Liver (tissue), 9 donors: ENCODE data around the gene SMG6. TPM values are rescaled to one million over a fixed set of nuclear protein-coding genes. Genes with fewer than 3 reads are reported as not detected.

ENCODE experiments used
- DNase-seq: peaks from one replicate; pipeline ENCODE4 v3.0.0-alpha.2; 2017; ENCODE audit warnings: low spot score
- H3K27ac ChIP-seq, 2 donors: one replicate each; pipeline ENCODE4 v1.7.0; 2013; ENCODE audit warnings: inconsistent platforms in 2 of 2, low read length in 2 of 2, control low read depth in 1 of 2, low read depth in 1 of 2, mild to moderate bottlenecking in 1 of 2
- H3K27me3 ChIP-seq, 4 donors: one replicate each; pipeline versions ENCODE4 v1.6.1 to v1.7.0; 2013; ENCODE audit warnings: low read length in 3 of 4, inconsistent platforms in 1 of 4, mild to moderate bottlenecking in 1 of 4, moderate library complexity in 1 of 4; ENCODE audit not compliant: control insufficient read depth in 4 of 4, insufficient read depth in 4 of 4
- H3K36me3 ChIP-seq, 4 donors: one replicate each; pipeline versions ENCODE4 v1.6.1 to v1.7.0; 2013; ENCODE audit warnings: low read length in 3 of 4, mild to moderate bottlenecking in 3 of 4, low read depth in 1 of 4, moderate library complexity in 1 of 4; ENCODE audit not compliant: control insufficient read depth in 4 of 4, insufficient read depth in 3 of 4
- H3K4me1 ChIP-seq, 4 donors: one replicate each; pipeline versions ENCODE4 v1.6.1 to v1.7.0; 2013; ENCODE audit warnings: low read length in 3 of 4, mild to moderate bottlenecking in 3 of 4, moderate library complexity in 1 of 4; ENCODE audit not compliant: control insufficient read depth in 4 of 4, insufficient read depth in 4 of 4
- H3K4me3 ChIP-seq, 3 donors: one replicate each; pipeline versions ENCODE4 v1.6.1 to v1.7.0; 2013; ENCODE audit warnings: low read length in 3 of 3, control low read depth in 1 of 3, low read depth in 1 of 3, mild to moderate bottlenecking in 1 of 3
- H3K9ac ChIP-seq, 2 donors: one replicate each; pipeline ENCODE4 v1.7.0; 2013; ENCODE audit warnings: low read length in 2 of 2, mild to moderate bottlenecking in 2 of 2, moderate library complexity in 2 of 2, control low read depth in 1 of 2, low read depth in 1 of 2
- H3K9me3 ChIP-seq, 4 donors: one replicate each; pipeline versions ENCODE4 v1.6.1 to v1.7.0; 2013; ENCODE audit warnings: low read length in 3 of 4; ENCODE audit not compliant: control insufficient read depth in 4 of 4
- EGR1 ChIP-seq, 2 donors: IDR thresholded peaks; 2 replicates each; pipeline ENCODE4 v1.6.1; 2016 to 2018; ENCODE audit warnings: antibody characterized with exemption in 2 of 2, low read depth in 2 of 2
- FOXA1 ChIP-seq: IDR thresholded peaks from 2 replicates; pipeline ENCODE4 v1.6.1; 2016; ENCODE audit warnings: antibody characterized with exemption
- FOXA2 ChIP-seq: IDR thresholded peaks from 2 replicates; pipeline ENCODE4 v1.6.1; 2016; ENCODE audit warnings: antibody characterized with exemption
- GABPA ChIP-seq, 2 donors: IDR thresholded peaks in 1 of 2; conservative IDR thresholded peaks in 1 of 2; 2 replicates each; pipeline ENCODE4 v1.6.1; 2016; ENCODE audit warnings: antibody characterized with exemption in 2 of 2, mild to moderate bottlenecking in 1 of 2, moderate library complexity in 1 of 2
- HNF4A ChIP-seq, 2 donors: conservative IDR thresholded peaks; 2 replicates each; pipeline ENCODE4 v1.6.1; 2016; ENCODE audit warnings: antibody characterized with exemption in 2 of 2, mild to moderate bottlenecking in 2 of 2
- HNF4G ChIP-seq: IDR thresholded peaks from 2 replicates; pipeline ENCODE4 v1.6.1; 2016; ENCODE audit warnings: antibody characterized with exemption
- JUND ChIP-seq, 2 donors: IDR thresholded peaks; 2 replicates each; pipeline ENCODE4 v1.6.1; 2016; ENCODE audit warnings: antibody characterized with exemption in 2 of 2
- NR2F2 ChIP-seq: IDR thresholded peaks from 2 replicates; pipeline ENCODE4 v1.6.1; 2016; ENCODE audit warnings: antibody characterized with exemption
- RAD21 ChIP-seq, 2 donors: IDR thresholded peaks; 2 replicates each; pipeline ENCODE4 v1.6.1; 2016; ENCODE audit warnings: antibody characterized with exemption in 2 of 2, mild to moderate bottlenecking in 2 of 2
- RXRA ChIP-seq, 2 donors: IDR thresholded peaks; 2 replicates each; pipeline ENCODE4 v1.6.1; 2017 to 2018; ENCODE audit warnings: antibody characterized with exemption in 2 of 2, mild to moderate bottlenecking in 1 of 2
- SP1 ChIP-seq: IDR thresholded peaks from 2 replicates; pipeline ENCODE4 v1.6.1; 2018; ENCODE audit warnings: antibody characterized with exemption, mild to moderate bottlenecking
- TAF1 ChIP-seq: conservative IDR thresholded peaks from 2 replicates; pipeline ENCODE4 v1.6.1; 2016; ENCODE audit warnings: antibody characterized with exemption, mild to moderate bottlenecking
- YY1 ChIP-seq: IDR thresholded peaks from 2 replicates; pipeline ENCODE4 v1.6.1; 2016; ENCODE audit warnings: antibody characterized with exemption, mild to moderate bottlenecking
- WGBS: extraction: QIAGEN DNeasy Blood & Tissue Kit; methylation state at CpG from one replicate; pipeline ENCODE4 v1.1.7; 2013; 5-methylcytosine and 5-hydroxymethylcytosine counted together
- polyA plus RNA-seq, 2 donors: library from polyadenylated mRNA; stranded (reverse) in 1 of 2; unstranded in 1 of 2; fragments of 200-250 nt in 1 of 2; fragments of >200 nt in 1 of 2; fragmentation: Nextera tagmentation in 1 of 2; extraction: Ambion mirVana in 1 of 2; gene quantifications; one replicate each; pipeline versions ENCODE4 v1.2.1 to v1.2.3, GENCODE V29; 2013 to 2015
- total RNA-seq, 2 donors: library from RNA; depleted of rRNA; stranded (reverse); fragments of >200 nt; gene quantifications; one replicate each; pipeline ENCODE4 v1.2.3, GENCODE V29; 2014
- TF ChIP-seq, protein P1 (sequence below): IDR thresholded peaks from 2 replicates; pipeline ENCODE4 v1.6.1; 2016; ENCODE audit warnings: antibody characterized with exemption
- TF ChIP-seq, protein P2 (sequence below): IDR thresholded peaks from 2 replicates; pipeline ENCODE4 v1.6.1; 2016; ENCODE audit warnings: antibody characterized with exemption
- TF ChIP-seq, protein P3 (sequence below): IDR thresholded peaks from 2 replicates; pipeline ENCODE4 v1.6.1; 2016; ENCODE audit warnings: antibody characterized with exemption
- TF ChIP-seq, protein P4 (sequence below): fragments of 150-350 bp; IDR thresholded peaks from 2 replicates; pipeline ENCODE4 v1.5.1; 2017; ENCODE audit warnings: improper control_type of control experiment, low read depth, low read length; ENCODE audit not compliant: missing input control
- TF ChIP-seq, protein P5 (sequence below): IDR thresholded peaks from 2 replicates; pipeline ENCODE4 v1.6.1; 2016; ENCODE audit warnings: antibody characterized with exemption, mild to moderate bottlenecking
- donor health status: healthy.
- donor health status: healthy.
- donor health status: healthy.
- donor health status: healthy.
- donor health status: healthy.

The SMG6 gene
- total and polyA plus RNA-seq, 4 donors = 4.9 to 12.0 (median 8.2) TPM

DNA sequence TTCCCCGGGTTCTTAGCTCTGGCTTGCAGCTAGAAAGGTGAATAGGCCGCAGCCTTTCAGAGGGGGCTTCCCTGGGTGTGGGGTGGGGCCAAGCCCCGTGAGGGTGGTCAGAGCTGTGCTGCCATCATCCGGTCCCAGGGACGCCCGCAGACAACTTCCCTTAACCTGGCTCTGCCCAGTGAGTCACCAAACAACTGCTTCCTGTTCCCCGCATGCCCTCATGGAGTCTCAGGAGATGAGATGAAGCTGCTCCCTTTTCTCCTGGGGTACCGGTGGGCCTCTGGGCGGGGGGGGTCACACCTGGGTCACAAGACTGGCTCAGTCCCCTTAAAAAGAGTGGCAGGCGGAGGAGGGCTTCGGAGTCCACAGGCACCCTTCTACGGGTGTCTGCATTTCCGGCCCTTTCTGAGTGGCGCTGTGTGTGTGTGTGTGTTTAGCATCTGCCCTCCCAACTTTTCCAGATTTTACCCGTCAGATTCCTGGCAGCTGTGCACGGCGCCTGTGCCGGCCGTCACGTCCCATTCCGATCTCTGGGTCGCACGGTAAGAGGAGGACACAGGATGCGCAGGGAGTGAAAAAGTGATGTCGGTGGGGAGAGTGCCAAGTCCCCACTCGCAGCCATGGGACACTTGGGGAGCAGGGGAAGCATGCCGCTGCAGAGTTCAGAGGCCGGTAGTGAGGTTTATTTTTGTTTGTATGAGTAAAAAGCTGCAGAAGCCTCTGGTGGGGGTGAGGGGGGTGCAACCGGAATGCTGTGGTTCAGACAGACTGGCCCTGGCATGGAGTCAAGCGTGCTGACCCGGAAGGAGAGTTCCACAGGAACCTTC is 231.9 kb downstream of the SMG6 start (continued):
- TF ChIP-seq JUND (IDR thresholded peaks at IDR 0.05) = peak in 1 of 2 donors; percentile 17

DNA sequence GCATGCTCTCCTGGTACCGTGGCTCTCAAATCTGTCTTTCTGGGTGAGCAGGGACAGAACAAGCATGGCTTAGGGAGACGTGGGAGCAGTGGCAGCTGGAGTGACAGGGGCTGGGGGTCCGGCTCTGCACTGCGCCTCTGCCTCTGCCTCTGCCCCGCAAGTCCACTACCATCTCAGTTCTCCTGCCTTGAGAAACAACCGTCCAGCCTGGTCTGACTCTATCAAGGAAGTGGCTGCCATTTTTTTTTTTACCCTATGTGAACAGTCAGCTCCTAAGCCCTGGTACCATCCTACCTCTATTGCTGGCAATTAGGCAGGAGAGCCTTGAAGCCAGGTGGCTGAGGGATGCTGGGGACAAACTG is 232.6 kb downstream of the SMG6 start:
- WGBS = 85% methylated on average over 6 of the region's 6 CpGs
- Histone ChIP-seq H3K27ac (peak overlapping the region; percentile 55 to 58), H3K36me3 (peaks cover 0 to 3% (median 2%) of the 10 kb centered on the region in 4 donors), H3K9ac (no peak overlapping the region), H3K4me3 (no peak overlapping the region), H3K27me3 (no peaks in the 10 kb centered on the region), H3K9me3 (no peaks in the 10 kb centered on the region), H3K4me1 (peaks cover 12 to 42% (median 17%) of the 10 kb centered on the region in 4 donors)
- no peak for DNase-seq
- TF ChIP-seq RXRA (IDR thresholded peaks at IDR 0.05) = no peak
- TF ChIP-seq TAF1 = no peak
- no peak for TF ChIP-seq HNF4A (conservative IDR thresholded peaks at IDR 0.05)
- TF ChIP-seq SP1 = no peak
- TF ChIP-seq, protein P1, sequence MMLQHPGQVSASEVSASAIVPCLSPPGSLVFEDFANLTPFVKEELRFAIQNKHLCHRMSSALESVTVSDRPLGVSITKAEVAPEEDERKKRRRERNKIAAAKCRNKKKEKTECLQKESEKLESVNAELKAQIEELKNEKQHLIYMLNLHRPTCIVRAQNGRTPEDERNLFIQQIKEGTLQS = no peak
- TF ChIP-seq RAD21 (IDR thresholded peaks at IDR 0.05) = no peak
- TF ChIP-seq NR2F2 = no peak
- TF ChIP-seq FOXA2 = no peak
- TF ChIP-seq, protein P2, sequence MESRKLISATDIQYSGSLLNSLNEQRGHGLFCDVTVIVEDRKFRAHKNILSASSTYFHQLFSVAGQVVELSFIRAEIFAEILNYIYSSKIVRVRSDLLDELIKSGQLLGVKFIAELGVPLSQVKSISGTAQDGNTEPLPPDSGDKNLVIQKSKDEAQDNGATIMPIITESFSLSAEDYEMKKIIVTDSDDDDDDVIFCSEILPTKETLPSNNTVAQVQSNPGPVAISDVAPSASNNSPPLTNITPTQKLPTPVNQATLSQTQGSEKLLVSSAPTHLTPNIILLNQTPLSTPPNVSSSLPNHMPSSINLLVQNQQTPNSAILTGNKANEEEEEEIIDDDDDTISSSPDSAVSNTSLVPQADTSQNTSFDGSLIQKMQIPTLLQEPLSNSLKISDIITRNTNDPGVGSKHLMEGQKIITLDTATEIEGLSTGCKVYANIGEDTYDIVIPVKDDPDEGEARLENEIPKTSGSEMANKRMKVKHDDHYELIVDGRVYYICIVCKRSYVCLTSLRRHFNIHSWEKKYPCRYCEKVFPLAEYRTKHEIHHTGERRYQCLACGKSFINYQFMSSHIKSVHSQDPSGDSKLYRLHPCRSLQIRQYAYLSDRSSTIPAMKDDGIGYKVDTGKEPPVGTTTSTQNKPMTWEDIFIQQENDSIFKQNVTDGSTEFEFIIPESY = no peak
- no peak for TF ChIP-seq FOXA1

DNA sequence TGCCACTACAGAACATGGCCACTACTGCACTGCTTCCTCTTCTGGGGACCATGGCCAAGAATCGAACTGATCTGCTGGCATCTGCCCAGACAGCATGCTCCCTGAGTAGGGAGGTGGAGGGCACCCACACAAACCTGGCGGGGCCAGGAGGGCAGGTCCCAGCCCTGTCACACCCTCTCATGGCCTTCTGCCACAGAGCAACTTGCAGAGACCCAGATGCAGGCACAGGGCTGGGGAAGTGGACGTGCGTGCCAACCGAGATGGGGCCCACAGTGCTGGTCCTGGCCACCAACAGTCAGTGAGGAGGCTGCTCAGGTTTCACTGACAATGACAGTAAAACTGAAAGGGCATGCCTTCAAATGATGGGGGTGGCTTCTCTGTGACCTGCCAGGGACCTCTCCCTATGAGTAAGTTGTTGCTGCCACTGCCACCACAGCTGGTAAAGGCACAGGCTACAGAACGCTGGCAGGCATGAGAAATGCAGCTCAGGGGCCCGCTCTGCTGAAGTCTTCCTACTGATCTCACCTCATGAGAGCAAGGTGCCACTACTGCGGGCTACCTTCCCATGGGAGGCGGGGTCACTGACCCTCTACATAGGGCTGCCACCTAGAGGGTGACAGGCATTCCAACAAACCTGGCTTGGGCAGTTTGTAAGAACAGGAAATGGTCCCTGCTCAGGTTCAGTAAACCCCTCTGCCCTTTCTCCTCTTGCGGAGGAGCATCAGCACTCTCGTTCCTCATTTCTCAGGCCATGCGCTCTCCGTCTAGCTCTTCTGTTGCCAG is 233.2 kb downstream of the SMG6 start:
- Histone ChIP-seq H3K4me3 (no peak overlapping the region), H3K9ac (no peak overlapping the region), H3K36me3 (peaks cover 0 to 3% (median 2%) of the 10 kb centered on the region in 4 donors), H3K27me3 (no peaks in the 10 kb centered on the region), H3K9me3 (no peaks in the 10 kb centered on the region), H3K4me1 (peaks cover 12 to 45% (median 18%) of the 10 kb centered on the region in 4 donors), H3K27ac (peak overlapping the region; percentile 55 to 58)
- WGBS = 50% methylated on average over 13 of the region's 13 CpGs
- DNase-seq = no peak
- TF ChIP-seq EGR1 (IDR thresholded peaks at IDR 0.05; ENCODE audit: low read depth in 2 of 2) (no peak), SP1 (no peak), TAF1 (no peak), YY1 (peak; percentile 42), JUND (IDR thresholded peaks at IDR 0.05) (no peak), RXRA (IDR thresholded peaks at IDR 0.05) (peak; percentile 43 to 71), RAD21 (IDR thresholded peaks at IDR 0.05) (peak in 1 of 2 donors; percentile 3), HNF4G (no peak), GABPA (IDR thresholded peaks at IDR 0.05 in 1 of 2, conservative IDR thresholded peaks at IDR 0.05 in 1 of 2) (no peak)
- TF ChIP-seq, protein P3, sequence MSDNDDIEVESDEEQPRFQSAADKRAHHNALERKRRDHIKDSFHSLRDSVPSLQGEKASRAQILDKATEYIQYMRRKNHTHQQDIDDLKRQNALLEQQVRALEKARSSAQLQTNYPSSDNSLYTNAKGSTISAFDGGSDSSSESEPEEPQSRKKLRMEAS = peak; percentile 62
- TF ChIP-seq, protein P4, sequence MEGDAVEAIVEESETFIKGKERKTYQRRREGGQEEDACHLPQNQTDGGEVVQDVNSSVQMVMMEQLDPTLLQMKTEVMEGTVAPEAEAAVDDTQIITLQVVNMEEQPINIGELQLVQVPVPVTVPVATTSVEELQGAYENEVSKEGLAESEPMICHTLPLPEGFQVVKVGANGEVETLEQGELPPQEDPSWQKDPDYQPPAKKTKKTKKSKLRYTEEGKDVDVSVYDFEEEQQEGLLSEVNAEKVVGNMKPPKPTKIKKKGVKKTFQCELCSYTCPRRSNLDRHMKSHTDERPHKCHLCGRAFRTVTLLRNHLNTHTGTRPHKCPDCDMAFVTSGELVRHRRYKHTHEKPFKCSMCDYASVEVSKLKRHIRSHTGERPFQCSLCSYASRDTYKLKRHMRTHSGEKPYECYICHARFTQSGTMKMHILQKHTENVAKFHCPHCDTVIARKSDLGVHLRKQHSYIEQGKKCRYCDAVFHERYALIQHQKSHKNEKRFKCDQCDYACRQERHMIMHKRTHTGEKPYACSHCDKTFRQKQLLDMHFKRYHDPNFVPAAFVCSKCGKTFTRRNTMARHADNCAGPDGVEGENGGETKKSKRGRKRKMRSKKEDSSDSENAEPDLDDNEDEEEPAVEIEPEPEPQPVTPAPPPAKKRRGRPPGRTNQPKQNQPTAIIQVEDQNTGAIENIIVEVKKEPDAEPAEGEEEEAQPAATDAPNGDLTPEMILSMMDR = no peak
- TF ChIP-seq, protein P1 = no peak
- TF ChIP-seq, protein P2 = no peak
- TF ChIP-seq, protein P5, sequence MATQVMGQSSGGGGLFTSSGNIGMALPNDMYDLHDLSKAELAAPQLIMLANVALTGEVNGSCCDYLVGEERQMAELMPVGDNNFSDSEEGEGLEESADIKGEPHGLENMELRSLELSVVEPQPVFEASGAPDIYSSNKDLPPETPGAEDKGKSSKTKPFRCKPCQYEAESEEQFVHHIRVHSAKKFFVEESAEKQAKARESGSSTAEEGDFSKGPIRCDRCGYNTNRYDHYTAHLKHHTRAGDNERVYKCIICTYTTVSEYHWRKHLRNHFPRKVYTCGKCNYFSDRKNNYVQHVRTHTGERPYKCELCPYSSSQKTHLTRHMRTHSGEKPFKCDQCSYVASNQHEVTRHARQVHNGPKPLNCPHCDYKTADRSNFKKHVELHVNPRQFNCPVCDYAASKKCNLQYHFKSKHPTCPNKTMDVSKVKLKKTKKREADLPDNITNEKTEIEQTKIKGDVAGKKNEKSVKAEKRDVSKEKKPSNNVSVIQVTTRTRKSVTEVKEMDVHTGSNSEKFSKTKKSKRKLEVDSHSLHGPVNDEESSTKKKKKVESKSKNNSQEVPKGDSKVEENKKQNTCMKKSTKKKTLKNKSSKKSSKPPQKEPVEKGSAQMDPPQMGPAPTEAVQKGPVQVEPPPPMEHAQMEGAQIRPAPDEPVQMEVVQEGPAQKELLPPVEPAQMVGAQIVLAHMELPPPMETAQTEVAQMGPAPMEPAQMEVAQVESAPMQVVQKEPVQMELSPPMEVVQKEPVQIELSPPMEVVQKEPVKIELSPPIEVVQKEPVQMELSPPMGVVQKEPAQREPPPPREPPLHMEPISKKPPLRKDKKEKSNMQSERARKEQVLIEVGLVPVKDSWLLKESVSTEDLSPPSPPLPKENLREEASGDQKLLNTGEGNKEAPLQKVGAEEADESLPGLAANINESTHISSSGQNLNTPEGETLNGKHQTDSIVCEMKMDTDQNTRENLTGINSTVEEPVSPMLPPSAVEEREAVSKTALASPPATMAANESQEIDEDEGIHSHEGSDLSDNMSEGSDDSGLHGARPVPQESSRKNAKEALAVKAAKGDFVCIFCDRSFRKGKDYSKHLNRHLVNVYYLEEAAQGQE = no peak
